ENCODE measurements around the gene NHEJ1. TPM values are rescaled to one million over a fixed set of nuclear protein-coding genes. Genes with fewer than 3 reads are reported as not detected.

Gene NHEJ1
- total RNA-seq, 1 donor from 2014 or later: 17.7 TPM

- TF ChIP-seq CTCF (IDR thresholded peaks at IDR 0.05; ENCODE audit: unreplicated experiment): no peak
Observed at GRCh38 chr2:219058541-219059374, 101.9 kb downstream of the NHEJ1 start.

GRCh38 chr2:219057709-219058540 is 102.7 kb downstream of the NHEJ1 start:
- Mint-ChIP-seq H3K4me1 (ENCODE audit: low read depth) (peaks cover 11% of the 10 kb centered on the region), H3K4me3 (ENCODE audit: low read depth) (peak overlapping the region; percentile 84)
- peak; percentile 92 for TF ChIP-seq CTCF (IDR thresholded peaks at IDR 0.05; ENCODE audit: unreplicated experiment)

More at GRCh38 chr2:219058541-219059374, 101.9 kb downstream of the NHEJ1 start:
- DNase-seq (ENCODE audit: low spot score, unreplicated experiment): peak; percentile 67
- Mint-ChIP-seq H3K36me3 (ENCODE audit: insufficient read depth) (peaks cover 2% of the 10 kb centered on the region), H3K27ac (no peak overlapping the region), H3K4me3 (ENCODE audit: low read depth) (peak overlapping the region; percentile 84), H3K9me3 (ENCODE audit: low read depth) (no peaks in the 10 kb centered on the region), H3K27me3 (peaks cover 60% of the 10 kb centered on the region), H3K4me1 (ENCODE audit: low read depth) (peaks cover 11% of the 10 kb centered on the region)

GRCh38 chr2:219056896-219057708 is 103.5 kb downstream of the NHEJ1 start:
- Mint-ChIP-seq H3K4me1 (ENCODE audit: low read depth) (peaks cover 11% of the 10 kb centered on the region), H3K27me3 (peaks cover 49% of the 10 kb centered on the region), H3K9me3 (ENCODE audit: low read depth) (no peaks in the 10 kb centered on the region), H3K36me3 (ENCODE audit: insufficient read depth) (peaks cover 2% of the 10 kb centered on the region), H3K27ac (no peak overlapping the region), H3K4me3 (ENCODE audit: low read depth) (no peak overlapping the region)
- DNase-seq (ENCODE audit: low spot score, unreplicated experiment): no peak
- no peak for TF ChIP-seq CTCF (IDR thresholded peaks at IDR 0.05; ENCODE audit: unreplicated experiment)

More at GRCh38 chr2:219057709-219058540, 102.7 kb downstream of the NHEJ1 start:
- no peaks in the 10 kb centered on the region for H3K9me3 Mint-ChIP-seq (ENCODE audit: low read depth)
- DNase-seq (ENCODE audit: low spot score, unreplicated experiment): peak; percentile 72
- peaks cover 2% of the 10 kb centered on the region for H3K36me3 Mint-ChIP-seq (ENCODE audit: insufficient read depth)
- peaks cover 51% of the 10 kb centered on the region for H3K27me3 Mint-ChIP-seq
- no peak overlapping the region for H3K27ac Mint-ChIP-seq

GRCh38 chr2:219056176-219056895 is 104.3 kb downstream of the NHEJ1 start:
- DNase-seq (ENCODE audit: low spot score, unreplicated experiment): no peak
- peaks cover 2% of the 10 kb centered on the region for H3K36me3 Mint-ChIP-seq (ENCODE audit: insufficient read depth)
- TF ChIP-seq CTCF (IDR thresholded peaks at IDR 0.05; ENCODE audit: unreplicated experiment): no peak
- peaks cover 9% of the 10 kb centered on the region for H3K4me1 Mint-ChIP-seq (ENCODE audit: low read depth)
- H3K27ac Mint-ChIP-seq: no peak overlapping the region
- no peaks in the 10 kb centered on the region for H3K9me3 Mint-ChIP-seq (ENCODE audit: low read depth)
- H3K27me3 Mint-ChIP-seq: peaks cover 45% of the 10 kb centered on the region
- H3K4me3 Mint-ChIP-seq (ENCODE audit: low read depth): no peak overlapping the region

Measured in progenitor cell of endocrine pancreas (in vitro differentiated cells).